ENCODE data around the gene TRIM2. TPM values are rescaled to one million over a fixed set of nuclear protein-coding genes. Genes with fewer than 3 reads are reported as not detected.

Gene TRIM2
- total RNA-seq, 1 donor: 39.8 TPM

GRCh38 chr4:153292897-153293741 lies 88.9 kb downstream of the TRIM2 start:
- Histone ChIP-seq H4K20me1 (ENCODE audit: insufficient read depth, low read length) (no peaks in the 10 kb centered on the region), H3K4me3 (ENCODE audit: insufficient read depth, low read length) (no peak overlapping the region), H3K9me3 (ENCODE audit: low read depth, low read length) (no peaks in the 10 kb centered on the region), H2AFZ (ENCODE audit: low read length) (no peak overlapping the region), H3K27me3 (ENCODE audit: insufficient read depth, low read length) (no peaks in the 10 kb centered on the region), H3K36me3 (ENCODE audit: insufficient read depth, low read length) (no peaks in the 10 kb centered on the region), H3K27ac (ENCODE audit: low read depth, low read length) (no peak overlapping the region), H3K79me2 (ENCODE audit: insufficient read depth, low read length) (no peaks in the 10 kb centered on the region), H3K4me1 (ENCODE audit: insufficient read depth, low read length) (peaks cover 8% of the 10 kb centered on the region), H3K4me2 (ENCODE audit: insufficient read depth, low read length) (no peak overlapping the region)
- TF ChIP-seq, protein P1, sequence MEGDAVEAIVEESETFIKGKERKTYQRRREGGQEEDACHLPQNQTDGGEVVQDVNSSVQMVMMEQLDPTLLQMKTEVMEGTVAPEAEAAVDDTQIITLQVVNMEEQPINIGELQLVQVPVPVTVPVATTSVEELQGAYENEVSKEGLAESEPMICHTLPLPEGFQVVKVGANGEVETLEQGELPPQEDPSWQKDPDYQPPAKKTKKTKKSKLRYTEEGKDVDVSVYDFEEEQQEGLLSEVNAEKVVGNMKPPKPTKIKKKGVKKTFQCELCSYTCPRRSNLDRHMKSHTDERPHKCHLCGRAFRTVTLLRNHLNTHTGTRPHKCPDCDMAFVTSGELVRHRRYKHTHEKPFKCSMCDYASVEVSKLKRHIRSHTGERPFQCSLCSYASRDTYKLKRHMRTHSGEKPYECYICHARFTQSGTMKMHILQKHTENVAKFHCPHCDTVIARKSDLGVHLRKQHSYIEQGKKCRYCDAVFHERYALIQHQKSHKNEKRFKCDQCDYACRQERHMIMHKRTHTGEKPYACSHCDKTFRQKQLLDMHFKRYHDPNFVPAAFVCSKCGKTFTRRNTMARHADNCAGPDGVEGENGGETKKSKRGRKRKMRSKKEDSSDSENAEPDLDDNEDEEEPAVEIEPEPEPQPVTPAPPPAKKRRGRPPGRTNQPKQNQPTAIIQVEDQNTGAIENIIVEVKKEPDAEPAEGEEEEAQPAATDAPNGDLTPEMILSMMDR (IDR thresholded peaks at IDR 0.05; ENCODE audit: extremely low read depth, low read depth, low read length): no peak
- no peak for DNase-seq (ENCODE audit: insufficient read length, low spot score, missing footprints)

DNA sequence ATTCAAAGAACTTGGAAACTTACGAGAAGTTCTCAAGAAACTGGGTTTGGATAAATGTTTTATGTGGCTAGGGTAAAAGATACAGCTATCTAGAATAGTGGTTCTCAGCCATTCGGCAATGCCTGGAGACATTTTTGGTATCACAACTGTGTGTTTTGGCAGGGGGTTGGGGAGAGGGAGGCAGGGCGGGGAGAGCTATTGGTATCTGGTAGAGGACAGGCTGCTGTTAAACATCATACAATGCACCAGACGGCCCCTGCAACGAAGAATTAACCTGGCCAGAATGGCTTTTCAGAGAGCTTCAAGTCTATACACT lies 89.5 kb downstream of the TRIM2 start:
- peaks cover 8% of the 10 kb centered on the region for H3K4me1 ChIP-seq (ENCODE audit: insufficient read depth, low read length)
- no peaks in the 10 kb centered on the region for H3K27me3 ChIP-seq (ENCODE audit: insufficient read depth, low read length)
- no peaks in the 10 kb centered on the region for H3K9me3 ChIP-seq (ENCODE audit: low read depth, low read length)
- H3K79me2 ChIP-seq (ENCODE audit: insufficient read depth, low read length): no peaks in the 10 kb centered on the region
- no peak overlapping the region for H3K4me3 ChIP-seq (ENCODE audit: insufficient read depth, low read length)
- TF ChIP-seq, protein P1 (IDR thresholded peaks at IDR 0.05; ENCODE audit: extremely low read depth, low read depth, low read length): no peak
- H2AFZ ChIP-seq (ENCODE audit: low read length): no peak overlapping the region
- H3K36me3 ChIP-seq (ENCODE audit: insufficient read depth, low read length): no peaks in the 10 kb centered on the region
- no peak overlapping the region for H3K27ac ChIP-seq (ENCODE audit: low read depth, low read length)
- H4K20me1 ChIP-seq (ENCODE audit: insufficient read depth, low read length): no peaks in the 10 kb centered on the region
- DNase-seq (ENCODE audit: insufficient read length, low spot score, missing footprints): no peak
- H3K4me2 ChIP-seq (ENCODE audit: insufficient read depth, low read length): no peak overlapping the region

DNA sequence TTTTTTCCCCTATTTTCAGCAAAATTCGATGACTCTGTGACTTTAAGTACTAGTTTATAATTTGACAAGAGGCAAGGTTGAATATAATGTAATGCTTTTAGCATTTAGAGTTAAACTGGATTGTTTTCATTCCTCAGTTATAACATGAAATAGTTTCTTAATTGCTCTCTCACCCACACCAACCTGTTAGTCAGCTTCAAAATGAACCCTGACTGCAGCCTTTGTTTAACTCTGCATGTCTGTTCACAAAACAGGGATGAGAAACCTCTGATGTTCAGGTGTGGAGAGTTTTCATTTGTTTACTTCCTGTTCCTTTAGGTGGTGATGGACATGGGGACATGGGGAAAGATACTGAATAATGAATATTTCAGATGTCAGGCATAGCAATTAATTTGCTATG lies 90.4 kb downstream of the TRIM2 start:
- H3K4me2 ChIP-seq (ENCODE audit: insufficient read depth, low read length): no peak overlapping the region
- no peak overlapping the region for H3K4me3 ChIP-seq (ENCODE audit: insufficient read depth, low read length)
- DNase-seq (ENCODE audit: insufficient read length, low spot score, missing footprints): no peak
- H2AFZ ChIP-seq (ENCODE audit: low read length): no peak overlapping the region
- H3K36me3 ChIP-seq (ENCODE audit: insufficient read depth, low read length): no peaks in the 10 kb centered on the region
- H3K9me3 ChIP-seq (ENCODE audit: low read depth, low read length): peaks cover 1% of the 10 kb centered on the region
- TF ChIP-seq, protein P1 (IDR thresholded peaks at IDR 0.05; ENCODE audit: extremely low read depth, low read depth, low read length): no peak
- H3K79me2 ChIP-seq (ENCODE audit: insufficient read depth, low read length): no peaks in the 10 kb centered on the region
- H3K4me1 ChIP-seq (ENCODE audit: insufficient read depth, low read length): peaks cover 8% of the 10 kb centered on the region
- no peaks in the 10 kb centered on the region for H3K27me3 ChIP-seq (ENCODE audit: insufficient read depth, low read length)
- H3K27ac ChIP-seq (ENCODE audit: low read depth, low read length): no peak overlapping the region
- H4K20me1 ChIP-seq (ENCODE audit: insufficient read depth, low read length): no peaks in the 10 kb centered on the region

GRCh38 chr4:153295131-153295755 lies 91.0 kb downstream of the TRIM2 start:
- H3K4me3 ChIP-seq (ENCODE audit: insufficient read depth, low read length): no peak overlapping the region
- H3K79me2 ChIP-seq (ENCODE audit: insufficient read depth, low read length): no peaks in the 10 kb centered on the region
- no peaks in the 10 kb centered on the region for H4K20me1 ChIP-seq (ENCODE audit: insufficient read depth, low read length)
- H3K4me1 ChIP-seq (ENCODE audit: insufficient read depth, low read length): peaks cover 8% of the 10 kb centered on the region
- no peaks in the 10 kb centered on the region for H3K36me3 ChIP-seq (ENCODE audit: insufficient read depth, low read length)
- DNase-seq (ENCODE audit: insufficient read length, low spot score, missing footprints): no peak
- H3K9me3 ChIP-seq (ENCODE audit: low read depth, low read length): peaks cover 6% of the 10 kb centered on the region
- no peak overlapping the region for H3K27ac ChIP-seq (ENCODE audit: low read depth, low read length)
- TF ChIP-seq, protein P1 (IDR thresholded peaks at IDR 0.05; ENCODE audit: extremely low read depth, low read depth, low read length): no peak
- no peak overlapping the region for H3K4me2 ChIP-seq (ENCODE audit: insufficient read depth, low read length)
- H2AFZ ChIP-seq (ENCODE audit: low read length): no peak overlapping the region
- H3K27me3 ChIP-seq (ENCODE audit: insufficient read depth, low read length): no peaks in the 10 kb centered on the region
